H1 (cell line): Measurements from ENCODE around the gene TBC1D12. TPM values are rescaled to one million over a fixed set of nuclear protein-coding genes. Genes with fewer than 3 reads are reported as not detected.

Experiments used
- CTCF ChIA-PET: fragments of 300-600 bp; sonication (Branson Sonifier 250); formaldehyde crosslinking; loops from one replicate; lab custom pipeline; 2021; ENCODE audit not compliant: partially characterized antibody; lab: Charles Lee
- POLR2A ChIA-PET: fragments of 300-600 bp; sonication (Branson Sonifier 250); formaldehyde crosslinking; loops from one replicate; lab custom pipeline; 2021; ENCODE audit warnings: inconsistent platforms; ENCODE audit not compliant: partially characterized antibody; lab: Charles Lee
- DNase-seq, 2 experiments: peaks; one replicate each; pipeline versions ENCODE4 v3.0.0 to v3.0.0-alpha.2; 2010 to 2022; ENCODE audit warnings: low spot score in 2 of 2, low read depth in 1 of 2, mixed read lengths in 1 of 2
- FAIRE-seq: peaks from 2 replicates; lab custom pipeline; 2011; peaks lifted over from hg19 to GRCh38; lab: Jason Lieb, UNC
- H2AFZ ChIP-seq: 2 replicates; pipeline ENCODE4 v1.8.1; 2012; ENCODE audit warnings: low read length, inconsistent platforms
- H2AK5ac ChIP-seq: 2 replicates; pipeline ENCODE4 v1.6.1; 2013; ENCODE audit warnings: low read depth, low read length
- H2BK120ac ChIP-seq: replicated peaks from 2 replicates; pipeline ENCODE3; 2013; ENCODE audit warnings: low read depth, low read length, inconsistent platforms
- H2BK12ac ChIP-seq: 2 replicates; pipeline ENCODE4 v1.6.1; 2013; ENCODE audit warnings: low read depth, low read length
- H2BK15ac ChIP-seq: 2 replicates; pipeline ENCODE4 v1.6.1; 2013; ENCODE audit warnings: low read length
- H2BK20ac ChIP-seq: 2 replicates; pipeline ENCODE4 v1.6.1; 2013; ENCODE audit warnings: low read length
- H2BK5ac ChIP-seq: 2 replicates; pipeline ENCODE4 v1.6.1; 2013; ENCODE audit warnings: low read depth, low read length
- H3K14ac ChIP-seq: 2 replicates; pipeline ENCODE4 v1.6.1; 2013; ENCODE audit warnings: inconsistent platforms; ENCODE audit not compliant: insufficient read length
- H3K18ac ChIP-seq: 2 replicates; pipeline ENCODE4 v1.6.1; 2013; ENCODE audit warnings: low read length; ENCODE audit errors: extremely low read depth
- H3K23ac ChIP-seq: 2 replicates; pipeline ENCODE4 v1.6.1; 2013; ENCODE audit warnings: inconsistent platforms; ENCODE audit not compliant: insufficient read length
- H3K23me2 ChIP-seq: 2 replicates; pipeline ENCODE4 v1.6.1; 2013; ENCODE audit warnings: low read depth, low read length
- H3K27ac ChIP-seq: 2 replicates; pipeline ENCODE4 v1.6.1; 2011; ENCODE audit warnings: low read depth, low read length, inconsistent platforms
- H3K27me3 ChIP-seq, 4 experiments: replicated peaks in 1 of 4; 1 replicate in 1 of 4; 2 replicates in 3 of 4; pipeline versions ENCODE4 v1.6.1 to v1.8.1; 2011 to 2013; ENCODE audit warnings: low read length in 3 of 4, mild to moderate bottlenecking in 3 of 4, inconsistent platforms in 2 of 4, mixed read lengths in 2 of 4, moderate library complexity in 1 of 4; ENCODE audit not compliant: control insufficient read depth in 3 of 4, insufficient read depth in 3 of 4; ENCODE audit errors: extremely low read depth in 1 of 4
- H3K36me3 ChIP-seq, 4 experiments: 2 replicates each; pipeline versions ENCODE4 v1.6.1 to v1.8.1; 2011 to 2013; ENCODE audit warnings: mild to moderate bottlenecking in 4 of 4, low read length in 3 of 4, moderate library complexity in 2 of 4, control low read depth in 1 of 4, inconsistent platforms in 1 of 4; ENCODE audit not compliant: insufficient read depth in 4 of 4, control insufficient read depth in 2 of 4
- H3K4ac ChIP-seq: replicated peaks from 2 replicates; pipeline ENCODE3; 2013; ENCODE audit warnings: low read length, low read depth, mixed read lengths, inconsistent platforms; ENCODE audit not compliant: insufficient read length
- H3K4me1 ChIP-seq, 4 experiments: replicated peaks in 1 of 4; 1 replicate in 1 of 4; 2 replicates in 3 of 4; pipeline versions ENCODE4 v1.6.1 to v1.8.1; 2011 to 2013; ENCODE audit warnings: low read length in 3 of 4, inconsistent platforms in 2 of 4, mixed read lengths in 1 of 4; ENCODE audit not compliant: insufficient read depth in 4 of 4, control insufficient read depth in 3 of 4
- H3K4me2 ChIP-seq, 2 experiments: 2 replicates each; pipeline versions ENCODE4 v1.6.1 to v1.8.1; 2011 to 2013; ENCODE audit warnings: low read depth in 2 of 2, low read length in 2 of 2, control low read depth in 1 of 2, inconsistent platforms in 1 of 2, mild to moderate bottlenecking in 1 of 2; ENCODE audit not compliant: insufficient read depth in 1 of 2
- H3K4me3 ChIP-seq, 4 experiments: fragments of 200-600, 300-600 bp in 1 of 4; sonication (generic), shearing (Covaris generic), sonication (Bioruptor Twin) in 1 of 4; 2 replicates each; pipeline versions ENCODE4 v1.5.1 to v1.8.1; 2011 to 2016; ENCODE audit warnings: low read length in 4 of 4, low read depth in 3 of 4, control low read depth in 2 of 4, inconsistent platforms in 2 of 4, mild to moderate bottlenecking in 2 of 4, mixed read lengths in 1 of 4, moderate library complexity in 1 of 4; ENCODE audit not compliant: insufficient read depth in 2 of 4; ENCODE audit errors: extremely low read depth in 1 of 4
- H3K56ac ChIP-seq: replicated peaks from 2 replicates; pipeline ENCODE3; 2013; ENCODE audit warnings: low read depth, mild to moderate bottlenecking, mixed read lengths, low read length, inconsistent platforms; ENCODE audit not compliant: insufficient read length
- H3K79me1 ChIP-seq: 2 replicates; pipeline ENCODE4 v1.6.1; 2013; ENCODE audit warnings: low read depth, low read length, control low read depth
- H3K79me2 ChIP-seq, 2 experiments: 2 replicates each; pipeline versions ENCODE4 v1.6.1 to v1.8.1; 2012 to 2013; ENCODE audit warnings: low read length in 2 of 2, mild to moderate bottlenecking in 2 of 2, inconsistent platforms in 1 of 2; ENCODE audit not compliant: insufficient read depth in 2 of 2, control insufficient read depth in 1 of 2
- H3K9ac ChIP-seq, 4 experiments: replicated peaks in 1 of 4; 1 replicate in 1 of 4; 2 replicates in 3 of 4; pipeline versions ENCODE4 v1.6.1 to v1.8.1; 2011 to 2013; ENCODE audit warnings: low read depth in 3 of 4, low read length in 3 of 4, control low read depth in 2 of 4, mild to moderate bottlenecking in 2 of 4, moderate library complexity in 2 of 4, inconsistent platforms in 1 of 4; ENCODE audit errors: extremely low read depth in 1 of 4
- H3K9me3 ChIP-seq, 2 experiments: 2 replicates each; pipeline versions ENCODE4 v1.6.1 to v1.8.1; 2012 to 2013; ENCODE audit warnings: mild to moderate bottlenecking in 2 of 2, moderate library complexity in 2 of 2, control low read depth in 1 of 2, inconsistent platforms in 1 of 2, low read depth in 1 of 2, low read length in 1 of 2, mixed read lengths in 1 of 2; ENCODE audit not compliant: insufficient read depth in 2 of 2
- H4K20me1 ChIP-seq, 2 experiments: replicated peaks in 1 of 2; 2 replicates each; pipeline versions ENCODE3 to v1.8.1; 2011 to 2013; ENCODE audit warnings: inconsistent platforms in 2 of 2, low read length in 2 of 2, mild to moderate bottlenecking in 1 of 2; ENCODE audit not compliant: insufficient read depth in 2 of 2, control insufficient read depth in 1 of 2
- H4K5ac ChIP-seq: 2 replicates; pipeline ENCODE4 v1.6.1; 2013; ENCODE audit warnings: low read length, low read depth, mixed read lengths, inconsistent platforms; ENCODE audit not compliant: insufficient read length
- H4K8ac ChIP-seq: 2 replicates; pipeline ENCODE4 v1.8.0; 2013; ENCODE audit warnings: mild to moderate bottlenecking, moderate library complexity, low read length, inconsistent platforms; ENCODE audit not compliant: insufficient read depth; ENCODE audit errors: extremely low read depth
- H4K91ac ChIP-seq: replicated peaks from 2 replicates; pipeline ENCODE3; 2013; ENCODE audit warnings: low read length, mixed read lengths, inconsistent platforms; ENCODE audit not compliant: insufficient read length
- CBX8 ChIP-seq: fragments of 300-800, 300-1000 bp; sonication (generic); IDR thresholded peaks from 2 replicates; pipeline ENCODE4 v1.7.1; 2016; ENCODE audit warnings: low read depth, low read length, borderline replicate concordance
- HDAC2 ChIP-seq, 2 experiments: fragments of 300-600 bp in 1 of 2; sonication (generic) in 1 of 2; IDR thresholded peaks; 2 replicates each; pipeline ENCODE4 v1.6.1; 2011 to 2012; ENCODE audit warnings: low read depth in 2 of 2, low read length in 2 of 2, mild to moderate bottlenecking in 2 of 2, moderate library complexity in 2 of 2, borderline replicate concordance in 1 of 2, inconsistent platforms in 1 of 2
- TAF1 ChIP-seq: IDR thresholded peaks from 2 replicates; pipeline ENCODE4 v1.6.1; 2011; ENCODE audit warnings: mild to moderate bottlenecking, low read depth, low read length
- TAF7 ChIP-seq: optimal IDR thresholded peaks from 2 replicates; pipeline ENCODE3; 2011; ENCODE audit warnings: low read depth, mild to moderate bottlenecking, inconsistent platforms, low read length, moderate library complexity, borderline replicate concordance
- WGBS, 2 experiments: shearing (Covaris generic) in 1 of 2; methylation state at CpG; one replicate each; pipeline versions ENCODE4 v1.1.6 to v1.1.7; 2013 to 2015; ENCODE audit warnings: low lambda C conversion rate in 2 of 2, mixed read lengths in 2 of 2, inconsistent platforms in 1 of 2, low coverage in 1 of 2, missing lambda C conversion rate in 1 of 2; ENCODE audit not compliant: insufficient replicate concordance in 2 of 2, insufficient coverage in 1 of 2, insufficient read length in 1 of 2; ENCODE audit errors: extremely low coverage in 1 of 2, missing lambda C conversion rate in 1 of 2; 5-methylcytosine and 5-hydroxymethylcytosine counted together
- polyA plus RNA-seq, 7 experiments: library from polyadenylated mRNA; depleted of rRNA in 3 of 7; stranded (reverse) in 5 of 7; unstranded in 2 of 7; fragments of >200 nt in 5 of 7; fragments of 200-250 nt in 2 of 7; gene quantifications; 1 replicate in 5 of 7; 2 replicates in 1 of 7; 4 replicates in 1 of 7; pipeline versions ENCODE4 v1.2.1 to v1.2.3, GENCODE V29; 2011 to 2013; ENCODE audit warnings: missing spikeins in 2 of 7, mixed read lengths in 2 of 7
- total RNA-seq: library from RNA; stranded (reverse); fragmentation: NEBNext Ultra II Directional; extraction: Animal tissue kit (Norgen Biotek cat#: 25700); gene quantifications from 2 replicates; pipeline ENCODE4 v1.2.1, GENCODE V29; 2021

Gene TBC1D12
- total and polyA plus RNA-seq, 2 of the 8 experiments (the other 6 are each of a cell fraction or from before 2014, with no cell fraction given) = 1.1 to 3.2 TPM

GRCh38 chr10:94357193-94357592 is 45.1 kb upstream of the TBC1D12 start:
- H2BK120ac ChIP-seq = no peak overlapping the region
- CTCF ChIA-PET = interaction anchor here (0.5 to 1.8 kb wide), 4 partner anchors 36 to 1781 kb away, joined by 3 to 6 read pairs (median 4); no protein-coding TSS in a partner anchor
- H3K9me3 ChIP-seq = no peaks in the 10 kb centered on the region
- no peak overlapping the region for H3K18ac ChIP-seq
- peaks cover 0 to 59% (median 27%) of the 10 kb centered on the region in 4 experiments; a peak in 6 of 8 replicates for H3K36me3 ChIP-seq
- no peak overlapping the region for H3K4me2 ChIP-seq
- H4K91ac ChIP-seq = no peak overlapping the region
- DNase-seq (no peak), FAIRE-seq (no peak)
- no peak overlapping the region for H2BK20ac ChIP-seq
- no peak overlapping the region for H3K4ac ChIP-seq
- H3K27me3 ChIP-seq = no peaks in the 10 kb centered on the region
- H3K79me2 ChIP-seq = peaks cover 0 to 23% of the 10 kb centered on the region in 2 experiments; a peak in 2 of 4 replicates
- no peak overlapping the region for H2BK12ac ChIP-seq
- no peak overlapping the region for H3K9ac ChIP-seq
- H4K8ac ChIP-seq = no peak overlapping the region
- no peak overlapping the region for H3K4me3 ChIP-seq
- H4K5ac ChIP-seq = no peak overlapping the region
- H3K14ac ChIP-seq = no peak overlapping the region
- peaks cover under 1% of the 10 kb centered on the region; the same call in 1 of the 2 replicates for H3K79me1 ChIP-seq
- H3K23me2 ChIP-seq = peaks cover 4% of the 10 kb centered on the region
- H3K23ac ChIP-seq = no peak overlapping the region
- H4K20me1 ChIP-seq = peaks cover 0 to 4% of the 10 kb centered on the region in 2 experiments
- POLR2A ChIA-PET = no interaction called here
- no peak overlapping the region for H2BK5ac ChIP-seq
- H2AFZ ChIP-seq = no peak overlapping the region
- H3K4me1 ChIP-seq = peaks cover 0 to 2% (median 0%) of the 10 kb centered on the region in 4 experiments; a peak in 1 of 7 replicates
- no peak overlapping the region for H2AK5ac ChIP-seq
- no peak overlapping the region for H3K27ac ChIP-seq
- H3K56ac ChIP-seq = no peak overlapping the region
- WGBS, 2 experiments = 99% methylated on average over 3 of the region's 3 CpGs; no CpG with 5 or more reads in 1 of the 2 experiments
- H2BK15ac ChIP-seq = no peak overlapping the region
- TF ChIP-seq TAF7 (no peak), CBX8 (no peak), HDAC2 (IDR thresholded peaks at IDR 0.05; ENCODE audit: borderline replicate concordance in 1 of 2, low read depth in 2 of 2, low read length in 2 of 2) (no peak), TAF1 (no peak)
